Osteocyte (in vitro differentiated cells): ENCODE measurements around the gene BRAF. TPM values are rescaled to one million over a fixed set of nuclear protein-coding genes. Genes with fewer than 3 reads are reported as not detected.

ENCODE experiments used
- DNase-seq: peaks from one replicate; pipeline ENCODE4 v3.0.0; 2021; ENCODE audit warnings: mixed read lengths; ENCODE audit not compliant: unreplicated experiment; ENCODE audit errors: extremely low spot score
- H3K27ac Mint-ChIP-seq: one replicate; pipeline ENCODE4 v1.8.0; 2021; ENCODE audit warnings: mild to moderate bottlenecking, mixed read lengths; ENCODE audit not compliant: unreplicated experiment
- H3K27me3 Mint-ChIP-seq: one replicate; pipeline ENCODE4 v1.8.0; 2021; ENCODE audit warnings: mixed read lengths; ENCODE audit not compliant: unreplicated experiment
- H3K36me3 Mint-ChIP-seq: one replicate; pipeline ENCODE4 v1.8.0; 2021; ENCODE audit warnings: mixed read lengths; ENCODE audit not compliant: unreplicated experiment
- H3K4me1 Mint-ChIP-seq: one replicate; pipeline ENCODE4 v1.8.0; 2021; ENCODE audit warnings: mixed read lengths; ENCODE audit not compliant: unreplicated experiment
- H3K4me3 Mint-ChIP-seq: one replicate; pipeline ENCODE4 v1.8.0; 2021; ENCODE audit warnings: mild to moderate bottlenecking, moderate library complexity, mixed read lengths; ENCODE audit not compliant: unreplicated experiment
- H3K9me3 Mint-ChIP-seq: one replicate; pipeline ENCODE4 v1.8.0; 2021; ENCODE audit warnings: mixed read lengths; ENCODE audit not compliant: unreplicated experiment
- CTCF ChIP-seq: fragments of 200-600 bp; sonication (generic); IDR thresholded peaks from 2 replicates; pipeline ENCODE4 v1.5.0; 2021; ENCODE audit warnings: antibody characterized with exemption, mild to moderate bottlenecking, moderate library complexity
- total RNA-seq: library from RNA; stranded (reverse); gene quantifications from 2 replicates; pipeline ENCODE4 v1.2.1, GENCODE V29; 2021

Gene BRAF
- total RNA-seq, 1 donor from 2014 or later = 25.8 TPM

DNA sequence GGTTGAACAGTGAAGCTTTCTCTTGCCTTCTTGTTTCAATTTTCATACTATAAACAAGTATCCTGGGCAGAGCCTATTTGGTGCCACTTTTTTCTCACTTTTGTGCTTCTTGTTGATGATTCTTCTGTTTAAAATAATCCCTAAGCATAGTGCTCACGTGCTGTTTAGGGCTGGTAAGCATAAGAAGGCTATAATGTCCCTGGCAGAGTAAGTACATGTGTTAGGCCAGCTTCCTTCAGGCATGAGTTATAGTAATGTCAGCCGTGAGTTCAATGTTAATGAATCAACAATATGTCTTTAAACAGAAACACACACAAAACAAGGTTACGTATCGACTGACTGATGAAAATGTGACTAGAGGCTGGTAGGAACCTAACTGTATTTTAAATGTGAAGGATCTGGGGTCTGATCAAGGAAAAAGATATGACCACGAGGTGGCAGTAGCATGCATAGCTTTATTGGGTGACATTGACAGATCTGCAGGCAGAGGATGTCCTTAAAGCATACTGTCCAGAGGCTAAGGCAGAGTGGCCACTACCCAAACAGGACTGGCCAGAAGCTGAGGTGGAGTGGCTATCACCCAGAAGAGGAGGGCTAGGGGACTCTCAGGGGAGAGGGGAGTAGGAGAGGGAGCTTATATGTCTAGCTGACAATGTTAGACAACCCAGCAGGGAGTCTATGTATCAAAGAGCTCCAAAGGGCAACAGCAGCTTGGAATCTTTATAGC is 113.7 kb downstream of the BRAF start:
- TF ChIP-seq CTCF = peak; percentile 81
- Mint-ChIP-seq H3K36me3 (peaks cover 2% of the 10 kb centered on the region), H3K9me3 (no peaks in the 10 kb centered on the region), H3K4me1 (no peaks in the 10 kb centered on the region), H3K27ac (no peak overlapping the region), H3K4me3 (no peak overlapping the region), H3K27me3 (no peaks in the 10 kb centered on the region)
- DNase-seq = peak; percentile 84

DNA sequence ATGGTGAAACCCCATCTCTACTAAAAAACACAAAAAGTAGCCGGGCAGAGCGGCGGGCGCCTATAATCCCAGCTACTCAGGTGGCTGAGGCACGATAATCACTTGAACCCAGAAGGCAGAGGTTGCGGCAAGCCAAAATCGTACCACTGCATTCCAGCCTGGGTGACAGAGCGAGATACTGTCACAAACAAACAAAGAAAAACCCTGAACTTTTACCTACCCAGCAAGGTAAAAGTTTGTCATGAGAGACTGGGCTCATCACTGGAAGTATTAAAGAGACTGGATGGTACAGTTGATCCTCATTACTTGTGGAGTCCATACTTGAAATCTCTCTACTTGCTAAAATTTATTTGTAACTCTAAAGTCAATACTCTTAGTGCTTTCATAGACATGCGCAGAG is 114.3 kb downstream of the BRAF start:
- H3K4me3 Mint-ChIP-seq = no peak overlapping the region
- H3K4me1 Mint-ChIP-seq = no peaks in the 10 kb centered on the region
- no peak for TF ChIP-seq CTCF
- no peak for DNase-seq
- no peaks in the 10 kb centered on the region for H3K36me3 Mint-ChIP-seq
- H3K9me3 Mint-ChIP-seq = no peaks in the 10 kb centered on the region
- no peak overlapping the region for H3K27ac Mint-ChIP-seq
- no peaks in the 10 kb centered on the region for H3K27me3 Mint-ChIP-seq

- Mint-ChIP-seq H3K36me3 (peaks cover 34% of the 10 kb centered on the region), H3K4me3 (no peak overlapping the region), H3K27ac (no peak overlapping the region), H3K4me1 (no peaks in the 10 kb centered on the region), H3K27me3 (no peaks in the 10 kb centered on the region), H3K9me3 (no peaks in the 10 kb centered on the region)
- no peak for TF ChIP-seq CTCF
- DNase-seq = no peak
Observed at GRCh38 chr7:140778975-140779374, 145.8 kb downstream of the BRAF start.

- TF ChIP-seq CTCF = no peak
Observed at GRCh38 chr7:140778568-140778967, 146.2 kb downstream of the BRAF start.

GRCh38 chr7:140774371-140774770 is 150.4 kb downstream of the BRAF start:
- Mint-ChIP-seq H3K36me3 (peaks cover 40% of the 10 kb centered on the region), H3K9me3 (no peaks in the 10 kb centered on the region), H3K27ac (no peak overlapping the region), H3K4me3 (no peak overlapping the region), H3K4me1 (peaks cover 4% of the 10 kb centered on the region), H3K27me3 (no peaks in the 10 kb centered on the region)
- no peak for DNase-seq
- no peak for TF ChIP-seq CTCF

More at GRCh38 chr7:140778568-140778967, 146.2 kb downstream of the BRAF start:
- Mint-ChIP-seq H3K4me3 (no peak overlapping the region), H3K27ac (no peak overlapping the region), H3K36me3 (peaks cover 37% of the 10 kb centered on the region), H3K4me1 (no peaks in the 10 kb centered on the region), H3K9me3 (no peaks in the 10 kb centered on the region), H3K27me3 (no peaks in the 10 kb centered on the region)
- DNase-seq = no peak
